ENCODE measurements around the gene RNF125. TPM values are rescaled to one million over a fixed set of nuclear protein-coding genes. Genes with fewer than 3 reads are reported as not detected.

The RNF125 gene
- total RNA-seq (2022) (0.50 and 0.98 TPM in 2 replicates), Bru-seq, nascent RNA (percentile 35 among the genes with signal in this experiment), BruChase-seq, experiment 1, labeled RNA remaining after a 6-hour chase (percentile 50 among the genes with signal in this experiment), BruChase-seq, experiment 2, labeled RNA remaining after a 2-hour chase (percentile 54 among the genes with signal in this experiment)
- long read RNA-seq, partial matches to known transcripts = 1 of 1 reads
- long read RNA-seq, other reads (novel, unspliced or antisense) = 0 of 1 reads

GRCh38 chr18:32018331-32019250, at the start of gene RNF125:
RNF125 (plus strand) TSS chr18:32018825; CDS start chr18:32018864, 39 bp downstream.
- H3K4me1 Mint-ChIP-seq (ENCODE audit: low read depth, unreplicated experiment) = peaks cover 15% of the 10 kb centered on the region
- H3K36me3 Mint-ChIP-seq (ENCODE audit: insufficient read depth, unreplicated experiment) = peaks cover 14% of the 10 kb centered on the region
- peak within 1 kb of the TSS; percentile 92 for H3K4me3 Mint-ChIP-seq (ENCODE audit: low read depth, unreplicated experiment)
- peaks cover 22% of the 10 kb centered on the region for H3K27me3 Mint-ChIP-seq (ENCODE audit: unreplicated experiment)
- no TSS peak for BruUV-seq (replicated peaks)
- peak within 1 kb of the TSS; percentile 59 for H3K27ac Mint-ChIP-seq (ENCODE audit: unreplicated experiment)
- peak; percentile 76 for DNase-seq
- H3K9me3 Mint-ChIP-seq (ENCODE audit: low read depth, unreplicated experiment) = no peaks in the 10 kb centered on the region
- CTCF ChIA-PET = interaction anchor here (0.8 kb wide), 1 partner anchor 9 kb away, joined by 7 read pairs; no protein-coding TSS in a partner anchor
- no peak for TF ChIP-seq CTCF (IDR thresholded peaks at IDR 0.05; ENCODE audit: unreplicated experiment)
- intact Hi-C loops (cut with micrococcal nuclease; ENCODE audit: unreplicated experiment) = loop anchor here (1.0 kb wide), 1 partner anchor 54 kb away; no protein-coding TSS in a partner anchor

- peaks cover 6% of the 10 kb centered on the region for H3K9me3 Mint-ChIP-seq (ENCODE audit: low read depth, unreplicated experiment)
- H3K4me3 Mint-ChIP-seq (ENCODE audit: low read depth, unreplicated experiment) = no peak overlapping the region
- CTCF ChIA-PET = no interaction called here
These were observed 48.0 kb upstream of the RNF125 start for GRCh38 chr18:31970617-31971016.

GRCh38 chr18:31973929-31974546, 44.6 kb upstream of the RNF125 start:
- Mint-ChIP-seq H3K27me3 (ENCODE audit: unreplicated experiment) (no peaks in the 10 kb centered on the region), H3K4me3 (ENCODE audit: low read depth, unreplicated experiment) (no peak overlapping the region), H3K27ac (ENCODE audit: unreplicated experiment) (no peak overlapping the region), H3K4me1 (ENCODE audit: low read depth, unreplicated experiment) (no peaks in the 10 kb centered on the region), H3K9me3 (ENCODE audit: low read depth, unreplicated experiment) (peaks cover 9% of the 10 kb centered on the region), H3K36me3 (ENCODE audit: insufficient read depth, unreplicated experiment) (no peaks in the 10 kb centered on the region)
- no peak for TF ChIP-seq CTCF (IDR thresholded peaks at IDR 0.05; ENCODE audit: unreplicated experiment)
- CTCF ChIA-PET = no interaction called here
- DNase-seq = no peak
- BruUV-seq (replicated peaks) = no TSS peak
- intact Hi-C loops (cut with micrococcal nuclease; ENCODE audit: unreplicated experiment) = no loop called here

More at GRCh38 chr18:31970617-31971016, 48.0 kb upstream of the RNF125 start:
- no peak for TF ChIP-seq CTCF (IDR thresholded peaks at IDR 0.05; ENCODE audit: unreplicated experiment)
- intact Hi-C loops (cut with micrococcal nuclease; ENCODE audit: unreplicated experiment) = no loop called here
- no TSS peak for BruUV-seq (replicated peaks)
- Mint-ChIP-seq H3K36me3 (ENCODE audit: insufficient read depth, unreplicated experiment) (no peaks in the 10 kb centered on the region), H3K4me1 (ENCODE audit: low read depth, unreplicated experiment) (no peaks in the 10 kb centered on the region), H3K27me3 (ENCODE audit: unreplicated experiment) (no peaks in the 10 kb centered on the region), H3K27ac (ENCODE audit: unreplicated experiment) (no peak overlapping the region)
- no peak for DNase-seq

- no TSS peak for BruUV-seq (replicated peaks)
- no peak for TF ChIP-seq CTCF (IDR thresholded peaks at IDR 0.05; ENCODE audit: unreplicated experiment)
- Mint-ChIP-seq H3K27ac (ENCODE audit: unreplicated experiment) (no peak overlapping the region), H3K4me3 (ENCODE audit: low read depth, unreplicated experiment) (no peak overlapping the region), H3K9me3 (ENCODE audit: low read depth, unreplicated experiment) (peaks cover 9% of the 10 kb centered on the region), H3K4me1 (ENCODE audit: low read depth, unreplicated experiment) (no peaks in the 10 kb centered on the region), H3K27me3 (ENCODE audit: unreplicated experiment) (no peaks in the 10 kb centered on the region), H3K36me3 (ENCODE audit: insufficient read depth, unreplicated experiment) (no peaks in the 10 kb centered on the region)
- DNase-seq = no peak
- intact Hi-C loops (cut with micrococcal nuclease; ENCODE audit: unreplicated experiment) = no loop called here
- CTCF ChIA-PET = interaction anchor here (0.6 kb wide), 1 partner anchor 191 kb away, joined by 3 read pairs; no protein-coding TSS in a partner anchor
These were observed 42.4 kb upstream of the RNF125 start for GRCh38 chr18:31976242-31976641.

All from Calu3 (cell line).